ENCODE data around the gene ETV5. TPM values are rescaled to one million over a fixed set of nuclear protein-coding genes. Genes with fewer than 3 reads are reported as not detected.

The ETV5 gene
- total RNA-seq, 1 donor from 2014 or later: 17.1 TPM

DNA sequence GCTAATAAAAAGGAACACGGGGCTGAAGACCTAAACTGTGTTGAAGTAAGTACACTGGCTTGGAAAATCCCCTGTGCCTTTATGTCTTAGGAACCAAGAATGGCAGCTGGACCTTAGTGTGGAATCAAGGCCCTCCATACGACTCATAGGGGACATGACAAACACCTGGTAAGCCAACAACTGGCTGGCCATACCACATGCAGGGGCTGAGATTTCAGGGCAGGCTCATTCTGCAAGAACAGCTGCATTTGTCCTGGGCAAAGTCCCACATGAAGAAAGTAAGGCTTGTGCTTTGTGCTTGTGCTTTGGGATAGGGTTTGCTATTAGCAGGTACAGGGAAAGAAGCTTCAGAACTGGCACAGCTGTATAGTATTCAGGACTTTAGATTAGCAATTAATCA is 18.0 kb downstream of the ETV5 start:
- TF ChIP-seq, protein P1, sequence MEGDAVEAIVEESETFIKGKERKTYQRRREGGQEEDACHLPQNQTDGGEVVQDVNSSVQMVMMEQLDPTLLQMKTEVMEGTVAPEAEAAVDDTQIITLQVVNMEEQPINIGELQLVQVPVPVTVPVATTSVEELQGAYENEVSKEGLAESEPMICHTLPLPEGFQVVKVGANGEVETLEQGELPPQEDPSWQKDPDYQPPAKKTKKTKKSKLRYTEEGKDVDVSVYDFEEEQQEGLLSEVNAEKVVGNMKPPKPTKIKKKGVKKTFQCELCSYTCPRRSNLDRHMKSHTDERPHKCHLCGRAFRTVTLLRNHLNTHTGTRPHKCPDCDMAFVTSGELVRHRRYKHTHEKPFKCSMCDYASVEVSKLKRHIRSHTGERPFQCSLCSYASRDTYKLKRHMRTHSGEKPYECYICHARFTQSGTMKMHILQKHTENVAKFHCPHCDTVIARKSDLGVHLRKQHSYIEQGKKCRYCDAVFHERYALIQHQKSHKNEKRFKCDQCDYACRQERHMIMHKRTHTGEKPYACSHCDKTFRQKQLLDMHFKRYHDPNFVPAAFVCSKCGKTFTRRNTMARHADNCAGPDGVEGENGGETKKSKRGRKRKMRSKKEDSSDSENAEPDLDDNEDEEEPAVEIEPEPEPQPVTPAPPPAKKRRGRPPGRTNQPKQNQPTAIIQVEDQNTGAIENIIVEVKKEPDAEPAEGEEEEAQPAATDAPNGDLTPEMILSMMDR (conservative IDR thresholded peaks at IDR 0.05; ENCODE audit: low read depth, low read length): no peak
- H3K4me3 ChIP-seq (ENCODE audit: low read depth, low read length): no peak overlapping the region
- no peak for DNase-seq (ENCODE audit: low read depth)

DNA sequence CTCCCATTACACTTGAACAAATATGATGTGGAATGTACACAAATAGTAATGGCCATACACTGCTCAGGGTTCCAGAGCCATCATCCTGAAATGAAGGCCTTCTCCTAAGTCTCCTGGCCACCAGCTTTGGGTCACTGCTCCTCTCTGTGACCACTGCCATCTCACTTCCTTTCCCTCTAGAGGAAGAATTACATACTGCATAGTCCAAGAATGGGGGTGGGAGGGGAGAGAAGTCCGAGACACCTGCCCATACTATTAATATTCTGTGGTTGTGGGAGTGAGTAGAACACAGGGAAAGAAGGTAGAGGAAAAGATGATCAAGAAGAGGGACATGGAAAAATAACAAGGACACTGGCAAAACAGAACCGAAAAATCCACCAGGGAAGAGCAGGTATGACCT is 20.6 kb downstream of the ETV5 start:
- DNase-seq (ENCODE audit: low read depth): no peak
- H3K4me3 ChIP-seq (ENCODE audit: low read depth, low read length): no peak overlapping the region
- TF ChIP-seq, protein P1 (conservative IDR thresholded peaks at IDR 0.05; ENCODE audit: low read depth, low read length): no peak

DNA sequence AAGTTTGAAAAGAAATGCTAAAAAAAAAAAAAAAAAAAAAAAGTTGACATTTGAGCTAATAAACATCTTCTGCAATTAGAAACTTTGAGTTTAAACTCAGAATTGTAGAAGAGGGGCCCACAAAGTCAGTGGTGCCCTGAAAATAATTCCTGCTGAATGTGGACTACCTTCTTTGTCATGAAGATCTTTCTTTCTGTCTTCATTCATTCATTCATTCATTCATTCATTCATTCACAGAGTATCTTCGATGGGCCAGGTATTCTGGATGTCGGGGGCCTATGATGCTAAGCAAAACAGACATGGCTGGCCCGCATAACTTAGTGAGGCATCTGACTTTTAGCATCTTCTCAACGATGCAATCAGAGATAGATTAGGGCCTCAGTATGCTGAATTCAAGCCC is 24.6 kb downstream of the ETV5 start:
- DNase-seq (ENCODE audit: low read depth): no peak
- no peak overlapping the region for H3K4me3 ChIP-seq (ENCODE audit: low read depth, low read length)
- TF ChIP-seq, protein P1 (conservative IDR thresholded peaks at IDR 0.05; ENCODE audit: low read depth, low read length): no peak

DNA sequence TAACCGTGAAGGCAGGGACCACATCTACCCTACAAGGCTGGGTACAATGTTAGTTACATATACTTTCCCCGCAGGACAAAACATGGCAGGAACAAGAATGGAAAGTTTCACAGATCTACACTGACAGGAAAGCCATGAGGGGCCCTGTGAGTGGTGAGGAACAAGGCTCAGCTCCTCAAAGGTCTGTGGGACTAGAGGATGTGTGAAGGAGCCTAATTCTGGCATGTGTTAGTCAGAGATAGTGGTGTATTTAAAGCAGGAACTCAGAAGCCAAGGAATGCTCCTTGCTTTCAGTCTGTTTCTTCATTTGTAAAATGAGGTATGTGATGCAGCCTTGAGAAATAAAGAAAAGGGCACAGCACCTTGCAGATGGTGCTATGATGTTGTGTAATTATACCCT is 25.1 kb downstream of the ETV5 start:
- no peak for DNase-seq (ENCODE audit: low read depth)
- no peak overlapping the region for H3K4me3 ChIP-seq (ENCODE audit: low read depth, low read length)
- TF ChIP-seq, protein P1 (conservative IDR thresholded peaks at IDR 0.05; ENCODE audit: low read depth, low read length): no peak

DNA sequence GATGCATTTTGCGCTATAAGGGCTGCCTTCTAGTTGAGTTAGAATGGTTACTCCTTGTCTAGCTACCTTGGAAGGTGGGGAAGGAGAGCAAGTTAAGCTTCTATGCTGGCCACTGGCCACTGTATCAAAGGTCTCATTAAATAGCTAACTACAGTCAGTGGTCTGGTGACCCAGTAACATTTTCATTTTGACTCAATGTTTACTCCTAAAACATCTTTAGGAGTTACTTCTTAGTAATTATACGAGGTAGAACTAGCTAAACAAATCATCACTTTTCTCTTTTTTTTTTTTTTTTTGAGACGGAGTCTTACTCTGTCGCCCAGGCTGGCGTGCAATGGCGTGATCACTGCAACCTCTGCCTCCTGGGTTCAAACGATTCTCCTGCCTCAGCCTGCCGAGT is 26.7 kb downstream of the ETV5 start:
- DNase-seq (ENCODE audit: low read depth): no peak
- H3K4me3 ChIP-seq (ENCODE audit: low read depth, low read length): no peak overlapping the region
- TF ChIP-seq, protein P1 (conservative IDR thresholded peaks at IDR 0.05; ENCODE audit: low read depth, low read length): no peak

DNA sequence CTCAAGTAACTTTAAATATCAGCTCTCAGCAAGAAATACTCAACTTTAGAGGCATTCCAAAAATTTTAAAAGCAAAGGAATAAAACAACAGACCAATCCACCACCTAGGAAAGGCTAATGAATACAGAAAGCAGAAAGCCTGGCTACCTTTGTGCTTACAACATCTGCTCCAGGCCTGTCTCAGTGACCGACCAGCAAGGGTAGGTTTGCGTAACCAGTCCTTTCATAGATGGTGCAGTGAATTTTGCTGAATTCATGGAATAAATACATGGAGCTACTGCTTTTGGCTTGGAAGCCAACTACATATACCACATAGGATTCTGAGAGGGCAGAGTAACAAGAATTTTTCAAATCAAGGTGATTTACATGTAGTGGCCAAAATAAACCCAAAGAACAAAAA is 27.2 kb downstream of the ETV5 start:
- no peak overlapping the region for H3K4me3 ChIP-seq (ENCODE audit: low read depth, low read length)
- no peak for DNase-seq (ENCODE audit: low read depth)
- TF ChIP-seq, protein P1 (conservative IDR thresholded peaks at IDR 0.05; ENCODE audit: low read depth, low read length): no peak

DNA sequence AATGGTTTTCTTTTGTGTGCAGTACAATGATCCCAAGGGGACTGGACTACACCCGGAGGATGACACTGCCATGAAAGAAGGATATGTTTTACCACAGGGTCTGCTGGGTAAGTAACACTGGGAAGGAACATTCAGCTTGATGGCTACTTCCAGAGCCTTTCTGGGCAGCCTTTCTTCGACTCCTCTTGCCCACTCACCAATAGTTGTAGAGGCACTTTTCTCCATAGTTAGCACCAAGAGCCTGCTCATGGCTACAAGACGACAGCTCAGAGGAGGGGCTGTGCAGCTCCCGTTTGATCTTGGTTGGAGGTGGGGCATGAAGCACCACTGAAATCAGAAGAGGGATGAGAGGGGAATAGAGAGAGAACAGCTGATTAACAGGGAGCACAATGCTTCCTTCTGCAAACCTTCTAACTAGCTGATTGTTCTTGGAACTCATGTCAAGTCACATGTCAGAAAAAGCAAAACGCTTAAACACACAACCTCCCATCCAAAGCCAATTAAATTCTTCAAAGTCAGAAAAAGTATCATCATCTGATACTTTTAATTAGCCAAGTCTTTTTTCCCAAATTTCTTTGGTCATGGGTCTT is 27.9 kb downstream of the ETV5 start:
- DNase-seq (ENCODE audit: low read depth): no peak
- H3K4me3 ChIP-seq (ENCODE audit: low read depth, low read length): no peak overlapping the region
- TF ChIP-seq, protein P1 (conservative IDR thresholded peaks at IDR 0.05; ENCODE audit: low read depth, low read length): no peak

Measured in epithelial cell of proximal tubule (primary cell).